ENCODE measurements around the gene ROR1.
A peak's percentile ranks its signal among the peaks of the same experiment; 100 is the strongest.

- TF ChIP-seq CTCF (IDR thresholded peaks at IDR 0.05) (no peak), PBX3 (IDR thresholded peaks at IDR 0.05) (peak; percentile 97), MAX (IDR thresholded peaks at IDR 0.05; ENCODE audit: low read depth) (peak; percentile 72), EZH2phosphoT487 (IDR thresholded peaks at IDR 0.05; ENCODE audit: borderline replicate concordance, low read depth) (no peak), YY1 (IDR thresholded peaks at IDR 0.05; ENCODE audit: low read depth) (no peak), MEF2A (IDR thresholded peaks at IDR 0.05; ENCODE audit: borderline replicate concordance, low read depth) (peak; percentile 96)
These were observed 268.7 kb downstream of the ROR1 start for GRCh38 chr1:64042331-64043100.
